Measurements from ENCODE around the gene ODAD3.
A peak's percentile ranks its signal among the peaks of the same experiment; 100 is the strongest.

ODAD3 gene

GRCh38 chr19:11405846-11406643 lies 28.9 kb downstream of the ODAD3 start:
- no peaks in the 10 kb centered on the region for H3K27me3 ChIP-seq (ENCODE audit: control insufficient read depth, insufficient read depth, low read length)
- H3K4me3 ChIP-seq (ENCODE audit: low read depth, low read length) = peak overlapping the region; percentile 52
- H3K9me3 ChIP-seq (ENCODE audit: control insufficient read depth, insufficient read depth, low read length) = no peaks in the 10 kb centered on the region
- H3K9ac ChIP-seq (ENCODE audit: low read depth, low read length) = no peak overlapping the region
- H3K4me1 ChIP-seq (ENCODE audit: control insufficient read depth, insufficient read depth, low read length) = no peaks in the 10 kb centered on the region
- H3K36me3 ChIP-seq (ENCODE audit: control insufficient read depth, insufficient read depth, low read length) = peaks cover 5% of the 10 kb centered on the region

DNA sequence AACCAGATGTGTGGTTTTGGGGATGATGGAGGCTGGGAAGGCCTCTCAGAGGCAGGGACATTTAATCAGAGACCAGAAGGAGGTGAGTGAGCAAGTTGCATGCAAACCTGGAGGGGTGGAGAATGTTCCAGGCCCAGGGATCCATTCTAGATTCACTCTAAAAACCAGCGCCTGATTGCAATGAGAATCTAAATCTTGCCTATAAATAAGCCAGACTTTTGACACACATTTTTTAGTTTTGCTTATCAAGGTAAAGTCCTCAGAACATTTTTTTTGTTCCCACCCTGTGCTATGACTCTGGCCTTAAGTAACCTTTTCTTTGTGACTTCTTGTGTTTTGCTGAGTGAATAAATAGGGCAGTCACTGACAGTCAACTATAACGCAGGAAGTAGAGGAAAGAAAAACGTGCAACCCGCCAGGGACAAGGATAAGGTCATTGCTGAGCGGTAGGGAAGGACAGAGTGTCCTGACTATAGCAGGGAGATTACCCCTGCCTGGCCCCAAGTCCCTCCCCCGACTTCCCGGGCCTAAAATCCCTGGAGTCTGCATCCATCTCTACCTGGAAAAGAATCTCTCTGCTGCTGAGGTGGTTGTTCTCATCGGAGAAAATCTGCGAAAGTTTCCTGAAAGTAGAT lies 30.2 kb downstream of the ODAD3 start:
- H3K27me3 ChIP-seq (ENCODE audit: control insufficient read depth, insufficient read depth, low read length) = no peaks in the 10 kb centered on the region
- H3K9me3 ChIP-seq (ENCODE audit: control insufficient read depth, insufficient read depth, low read length) = no peaks in the 10 kb centered on the region
- no peaks in the 10 kb centered on the region for H3K4me1 ChIP-seq (ENCODE audit: control insufficient read depth, insufficient read depth, low read length)
- H3K9ac ChIP-seq (ENCODE audit: low read depth, low read length) = no peak overlapping the region
- peaks cover 11% of the 10 kb centered on the region for H3K36me3 ChIP-seq (ENCODE audit: control insufficient read depth, insufficient read depth, low read length)
- no peak overlapping the region for H3K4me3 ChIP-seq (ENCODE audit: low read depth, low read length)

DNA sequence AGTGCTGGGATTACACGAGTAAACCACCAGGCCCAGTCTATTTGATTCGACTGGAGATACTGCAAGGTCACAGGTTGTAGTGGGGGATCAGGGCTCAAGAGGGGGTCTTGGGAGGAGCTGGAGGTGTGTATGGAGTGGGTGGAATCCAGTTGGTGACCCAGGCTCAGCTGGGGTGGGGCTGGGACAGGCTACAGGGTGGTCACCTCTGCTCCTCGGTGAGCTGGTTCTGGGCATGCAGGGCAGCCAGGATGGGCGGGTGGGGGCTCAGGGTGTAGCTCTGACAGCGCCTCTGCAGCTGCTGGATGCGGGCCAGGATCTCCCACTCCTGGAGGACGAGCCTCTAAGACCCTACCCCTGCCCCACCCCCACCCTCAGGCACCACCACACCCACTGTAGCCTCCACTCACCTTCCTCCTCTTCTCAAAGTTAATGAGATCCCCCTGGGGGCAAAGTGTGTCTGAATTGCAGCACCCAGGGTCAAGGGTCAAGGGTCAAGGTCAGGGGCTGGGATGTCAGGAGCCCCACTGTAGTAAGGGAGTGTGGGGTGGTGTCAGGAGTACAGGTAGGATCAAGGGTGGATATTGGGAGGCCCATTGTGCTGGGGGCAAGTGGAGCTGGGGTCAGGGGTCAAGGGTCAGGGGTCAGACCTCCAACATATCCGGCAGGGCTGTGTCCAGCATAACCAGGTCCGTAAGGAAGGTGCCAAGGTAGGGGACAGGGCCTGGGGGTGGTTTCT lies 32.9 kb downstream of the ODAD3 start:
- Histone ChIP-seq H3K4me1 (ENCODE audit: control insufficient read depth, insufficient read depth, low read length) (no peaks in the 10 kb centered on the region), H3K4me3 (ENCODE audit: low read depth, low read length) (no peak overlapping the region), H3K27me3 (ENCODE audit: control insufficient read depth, insufficient read depth, low read length) (no peaks in the 10 kb centered on the region)

DNA sequence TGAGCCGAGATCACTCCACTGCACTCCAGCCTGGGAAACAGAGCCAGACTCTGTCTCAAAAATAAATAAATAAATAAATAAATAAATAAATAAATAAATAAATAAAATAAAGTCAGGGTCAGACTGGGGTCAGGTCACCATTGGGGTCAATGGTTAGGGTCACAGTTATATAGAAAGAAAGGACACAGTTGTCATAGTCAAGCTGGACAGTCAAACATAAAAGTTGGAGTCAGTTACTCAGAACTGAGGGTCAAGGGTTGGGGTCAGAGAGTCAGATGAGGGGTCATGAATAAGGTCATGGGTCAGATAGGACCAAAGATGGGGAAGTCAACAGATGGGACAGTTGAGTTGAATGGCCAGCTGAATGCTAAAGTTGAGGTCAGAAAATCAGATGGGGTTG lies 34.1 kb downstream of the ODAD3 start:
- Histone ChIP-seq H3K4me3 (ENCODE audit: low read depth, low read length) (no peak overlapping the region), H3K9ac (ENCODE audit: low read depth, low read length) (no peak overlapping the region), H3K9me3 (ENCODE audit: control insufficient read depth, insufficient read depth, low read length) (no peaks in the 10 kb centered on the region), H3K4me1 (ENCODE audit: control insufficient read depth, insufficient read depth, low read length) (no peaks in the 10 kb centered on the region), H3K36me3 (ENCODE audit: control insufficient read depth, insufficient read depth, low read length) (peaks cover 20% of the 10 kb centered on the region), H3K27me3 (ENCODE audit: control insufficient read depth, insufficient read depth, low read length) (no peaks in the 10 kb centered on the region)

More for the DNA sequence above, 32.9 kb downstream of the ODAD3 start:
- Histone ChIP-seq H3K9me3 (ENCODE audit: control insufficient read depth, insufficient read depth, low read length) (no peaks in the 10 kb centered on the region), H3K9ac (ENCODE audit: low read depth, low read length) (no peak overlapping the region), H3K36me3 (ENCODE audit: control insufficient read depth, insufficient read depth, low read length) (peaks cover 20% of the 10 kb centered on the region)

GRCh38 chr19:11399667-11400066 lies 35.3 kb downstream of the ODAD3 start:
- Histone ChIP-seq H3K36me3 (ENCODE audit: control insufficient read depth, insufficient read depth, low read length) (peaks cover 20% of the 10 kb centered on the region), H3K4me3 (ENCODE audit: low read depth, low read length) (no peak overlapping the region), H3K9me3 (ENCODE audit: control insufficient read depth, insufficient read depth, low read length) (no peaks in the 10 kb centered on the region), H3K27me3 (ENCODE audit: control insufficient read depth, insufficient read depth, low read length) (no peaks in the 10 kb centered on the region), H3K4me1 (ENCODE audit: control insufficient read depth, insufficient read depth, low read length) (peaks cover 4% of the 10 kb centered on the region), H3K9ac (ENCODE audit: low read depth, low read length) (no peak overlapping the region)

- Histone ChIP-seq H3K27me3 (ENCODE audit: control insufficient read depth, insufficient read depth, low read length) (no peaks in the 10 kb centered on the region), H3K36me3 (ENCODE audit: control insufficient read depth, insufficient read depth, low read length) (peaks cover 19% of the 10 kb centered on the region), H3K4me1 (ENCODE audit: control insufficient read depth, insufficient read depth, low read length) (peaks cover 4% of the 10 kb centered on the region), H3K9me3 (ENCODE audit: control insufficient read depth, insufficient read depth, low read length) (no peaks in the 10 kb centered on the region), H3K4me3 (ENCODE audit: low read depth, low read length) (no peak overlapping the region), H3K9ac (ENCODE audit: low read depth, low read length) (no peak overlapping the region)
Measured at GRCh38 chr19:11397089-11397610, 37.8 kb downstream of the ODAD3 start.

- Histone ChIP-seq H3K9ac (ENCODE audit: low read depth, low read length) (no peak overlapping the region), H3K27me3 (ENCODE audit: control insufficient read depth, insufficient read depth, low read length) (no peaks in the 10 kb centered on the region), H3K4me1 (ENCODE audit: control insufficient read depth, insufficient read depth, low read length) (peaks cover 4% of the 10 kb centered on the region), H3K9me3 (ENCODE audit: control insufficient read depth, insufficient read depth, low read length) (no peaks in the 10 kb centered on the region), H3K4me3 (ENCODE audit: low read depth, low read length) (no peak overlapping the region), H3K36me3 (ENCODE audit: control insufficient read depth, insufficient read depth, low read length) (no peaks in the 10 kb centered on the region)
Measured at GRCh38 chr19:11390933-11391680, 43.8 kb downstream of the ODAD3 start.

DNA sequence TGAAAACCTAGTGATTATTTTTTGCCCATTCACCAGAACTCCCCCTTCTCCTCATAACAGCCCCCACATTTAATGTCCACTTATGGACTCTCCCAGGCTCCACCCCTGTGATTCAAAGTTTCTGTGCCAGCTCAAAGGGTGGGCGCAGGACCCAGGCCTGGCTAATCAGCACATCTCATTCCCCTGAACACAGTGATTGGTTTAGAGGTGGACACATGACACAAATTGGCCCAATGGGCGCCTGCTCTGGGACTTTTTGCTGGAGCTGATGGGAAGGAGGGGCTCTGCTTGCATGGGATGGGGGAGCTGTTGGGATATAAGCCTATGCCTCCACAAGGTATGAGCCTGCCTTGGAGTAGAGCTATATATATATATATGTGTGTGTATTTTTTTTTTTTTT lies 44.6 kb downstream of the ODAD3 start:
- Histone ChIP-seq H3K9ac (ENCODE audit: low read depth, low read length) (no peak overlapping the region), H3K4me3 (ENCODE audit: low read depth, low read length) (no peak overlapping the region), H3K9me3 (ENCODE audit: control insufficient read depth, insufficient read depth, low read length) (no peaks in the 10 kb centered on the region), H3K36me3 (ENCODE audit: control insufficient read depth, insufficient read depth, low read length) (no peaks in the 10 kb centered on the region), H3K4me1 (ENCODE audit: control insufficient read depth, insufficient read depth, low read length) (peaks cover 3% of the 10 kb centered on the region), H3K27me3 (ENCODE audit: control insufficient read depth, insufficient read depth, low read length) (no peaks in the 10 kb centered on the region)

- no peaks in the 10 kb centered on the region for H3K4me1 ChIP-seq (ENCODE audit: control insufficient read depth, insufficient read depth, low read length)
- no peak overlapping the region for H3K9ac ChIP-seq (ENCODE audit: low read depth, low read length)
- no peaks in the 10 kb centered on the region for H3K27me3 ChIP-seq (ENCODE audit: control insufficient read depth, insufficient read depth, low read length)
- H3K9me3 ChIP-seq (ENCODE audit: control insufficient read depth, insufficient read depth, low read length) = no peaks in the 10 kb centered on the region
- H3K36me3 ChIP-seq (ENCODE audit: control insufficient read depth, insufficient read depth, low read length) = no peaks in the 10 kb centered on the region
- no peak overlapping the region for H3K4me3 ChIP-seq (ENCODE audit: low read depth, low read length)
Measured at GRCh38 chr19:11387162-11388034, 47.5 kb downstream of the ODAD3 start.

DNA sequence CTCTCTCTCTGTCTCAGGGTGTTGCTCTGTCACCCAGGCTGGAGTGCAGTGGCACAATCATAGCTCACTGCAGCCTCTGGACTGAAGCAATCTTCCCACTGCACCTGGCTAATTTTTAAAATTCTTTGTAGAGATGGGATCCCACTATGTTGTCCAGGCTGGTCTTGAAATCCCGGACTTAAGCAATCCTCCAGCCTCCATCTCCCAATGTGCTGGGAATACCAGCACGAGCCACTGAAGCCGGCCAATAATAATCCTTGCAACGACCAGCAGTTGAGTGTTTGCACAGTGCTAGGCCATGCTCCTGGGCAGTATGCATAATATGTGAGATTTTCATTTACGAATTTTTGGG lies 50.2 kb downstream of the ODAD3 start:
- H3K27me3 ChIP-seq (ENCODE audit: control insufficient read depth, insufficient read depth, low read length) = no peaks in the 10 kb centered on the region
- no peak overlapping the region for H3K4me3 ChIP-seq (ENCODE audit: low read depth, low read length)
- no peaks in the 10 kb centered on the region for H3K4me1 ChIP-seq (ENCODE audit: control insufficient read depth, insufficient read depth, low read length)
- H3K9me3 ChIP-seq (ENCODE audit: control insufficient read depth, insufficient read depth, low read length) = no peaks in the 10 kb centered on the region
- no peaks in the 10 kb centered on the region for H3K36me3 ChIP-seq (ENCODE audit: control insufficient read depth, insufficient read depth, low read length)
- no peak overlapping the region for H3K9ac ChIP-seq (ENCODE audit: low read depth, low read length)

DNA sequence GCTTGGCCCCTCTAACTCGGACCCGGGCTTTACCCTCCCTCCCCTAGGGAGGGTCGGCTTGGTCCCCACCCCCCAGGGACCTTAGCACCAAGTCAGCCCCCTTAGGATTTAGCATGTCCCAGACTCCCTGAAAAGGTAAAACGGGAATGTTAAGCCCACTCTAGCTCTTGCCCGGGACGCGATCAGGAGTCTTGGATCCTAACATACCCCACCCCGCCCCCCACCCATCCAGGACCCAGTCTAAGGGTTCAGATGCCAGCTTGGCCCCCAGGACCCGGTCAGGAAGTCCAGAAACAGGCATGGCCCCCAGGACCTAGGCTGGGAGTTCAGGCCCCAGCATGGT lies 51.2 kb downstream of the ODAD3 start:
- Histone ChIP-seq H3K9me3 (ENCODE audit: control insufficient read depth, insufficient read depth, low read length) (no peaks in the 10 kb centered on the region), H3K4me1 (ENCODE audit: control insufficient read depth, insufficient read depth, low read length) (no peaks in the 10 kb centered on the region), H3K27me3 (ENCODE audit: control insufficient read depth, insufficient read depth, low read length) (no peaks in the 10 kb centered on the region), H3K9ac (ENCODE audit: low read depth, low read length) (no peak overlapping the region), H3K4me3 (ENCODE audit: low read depth, low read length) (peak overlapping the region; percentile 75), H3K36me3 (ENCODE audit: control insufficient read depth, insufficient read depth, low read length) (no peaks in the 10 kb centered on the region)

All from iPS-15b (cell line).